Endothelial cell of umbilical vein (primary cell): ENCODE measurements around the gene SLC24A3. TPM values are rescaled to one million over a fixed set of nuclear protein-coding genes. Genes with fewer than 3 reads are reported as not detected.

ENCODE experiments used
- BruUV-seq: library from RNA; stranded (reverse); fragments of 400-500 nt; replicated peaks from 2 replicates; lab custom pipeline; 2021; lab: Mats Ljungman, UMichigan
- CTCF ChIA-PET: fragments of 300-600, 350-600 bp; sonication (Branson Sonifier 250); formaldehyde crosslinking; loops from one replicate; lab custom pipeline; 2021; ENCODE audit warnings: antibody characterized with exemption, inconsistent platforms; lab: Charles Lee
- POLR2A ChIA-PET: fragments of 300-600, 350-600 bp; sonication (Branson Sonifier 250); formaldehyde crosslinking; loops from one replicate; lab custom pipeline; 2021; ENCODE audit warnings: antibody characterized with exemption, inconsistent platforms; lab: Charles Lee
- DNase-seq: peaks from one replicate; pipeline ENCODE4 v3.0.0-alpha.2; 2011; ENCODE audit warnings: low read depth, low spot score
- FAIRE-seq: peaks from 2 replicates; lab custom pipeline; 2011; peaks lifted over from hg19 to GRCh38; lab: Jason Lieb, UNC
- H2AFZ ChIP-seq: 2 replicates; pipeline ENCODE4 v1.6.0; 2012; ENCODE audit warnings: low read depth, low read length, control low read depth, inconsistent platforms
- H3K27ac ChIP-seq: 2 replicates; pipeline ENCODE4 v1.5.1; 2011; ENCODE audit warnings: low read depth, mild to moderate bottlenecking, control low read depth, low read length, moderate library complexity; ENCODE audit not compliant: insufficient read depth
- H3K27me3 ChIP-seq, 2 experiments: 2 replicates each; pipeline versions ENCODE4 v1.6.0 to v1.6.1; 2011; ENCODE audit warnings: low read length in 2 of 2, mixed read lengths in 1 of 2; ENCODE audit not compliant: control insufficient read depth in 2 of 2, insufficient read depth in 2 of 2
- H3K36me3 ChIP-seq, 2 experiments: 2 replicates in 1 of 2; 3 replicates in 1 of 2; pipeline ENCODE4 v1.5.1; 2011; ENCODE audit warnings: low read length in 2 of 2, mild to moderate bottlenecking in 1 of 2, moderate library complexity in 1 of 2; ENCODE audit not compliant: control insufficient read depth in 2 of 2, insufficient read depth in 2 of 2; ENCODE audit errors: extremely low read depth in 1 of 2
- H3K4me1 ChIP-seq: 3 replicates; pipeline ENCODE4 v1.5.1; 2011; ENCODE audit warnings: mild to moderate bottlenecking, low read length; ENCODE audit not compliant: control insufficient read depth, insufficient read depth; ENCODE audit errors: extremely low read depth
- H3K4me2 ChIP-seq: 2 replicates; pipeline ENCODE4 v1.6.1; 2011; ENCODE audit warnings: low read length, control low read depth, mixed read lengths; ENCODE audit not compliant: insufficient read depth
- H3K4me3 ChIP-seq, 3 experiments: fragments of 200-600 bp in 1 of 3; sonication (generic), shearing (Covaris generic) in 1 of 3; replicated peaks in 1 of 3; 2 replicates each; pipeline ENCODE4 v1.5.1; 2011 to 2016; ENCODE audit warnings: control low read depth in 3 of 3, low read length in 3 of 3, mild to moderate bottlenecking in 2 of 3, inconsistent platforms in 1 of 3, low read depth in 1 of 3, moderate library complexity in 1 of 3; ENCODE audit not compliant: insufficient read depth in 1 of 3
- H3K79me2 ChIP-seq: 2 replicates; pipeline ENCODE4 v1.6.0; 2012; ENCODE audit warnings: low read length, inconsistent platforms; ENCODE audit not compliant: control insufficient read depth, insufficient read depth
- H3K9ac ChIP-seq: replicated peaks from 2 replicates; pipeline ENCODE3; 2011; ENCODE audit warnings: low read length, control low read depth; ENCODE audit not compliant: insufficient read depth; ENCODE audit errors: extremely low read depth
- H3K9me1 ChIP-seq: replicated peaks from 3 replicates; pipeline ENCODE4 v1.6.0; 2011; ENCODE audit warnings: mild to moderate bottlenecking, low read length; ENCODE audit not compliant: control insufficient read depth, insufficient read depth; ENCODE audit errors: extremely low read depth
- H3K9me3 ChIP-seq: replicated peaks from 2 replicates; pipeline ENCODE4 v1.5.1; 2012; ENCODE audit warnings: low read length, inconsistent platforms; ENCODE audit not compliant: control insufficient read depth, insufficient read depth
- H4K20me1 ChIP-seq: replicated peaks from 2 replicates; pipeline ENCODE3; 2011; ENCODE audit warnings: mild to moderate bottlenecking, low read length; ENCODE audit not compliant: control insufficient read depth, insufficient read depth; ENCODE audit errors: extremely low read depth
- EZH2 ChIP-seq: IDR thresholded peaks from 2 replicates; pipeline ENCODE4 v1.6.1; 2012; ENCODE audit warnings: borderline replicate concordance, low read depth, mild to moderate bottlenecking, moderate library complexity, low read length, inconsistent platforms; ENCODE audit not compliant: severe bottlenecking
- FOS ChIP-seq: IDR thresholded peaks from 2 replicates; pipeline ENCODE4 v1.6.1; 2011; ENCODE audit warnings: mild to moderate bottlenecking, low read length, moderate library complexity, borderline replicate concordance; ENCODE audit not compliant: insufficient read depth
- GATA2 ChIP-seq: IDR thresholded peaks from 2 replicates; pipeline ENCODE4 v1.7.0; 2011; ENCODE audit warnings: low read depth, mild to moderate bottlenecking, moderate library complexity, mixed read lengths, low read length; ENCODE audit not compliant: insufficient read length, insufficient read depth
- JUN ChIP-seq: IDR thresholded peaks from 2 replicates; pipeline ENCODE4 v1.6.1; 2011; ENCODE audit warnings: borderline replicate concordance, low read depth; ENCODE audit not compliant: insufficient read length, insufficient read depth
- MYC ChIP-seq: IDR thresholded peaks from one replicate; pipeline ENCODE4 v1.6.1; 2011; ENCODE audit warnings: mild to moderate bottlenecking, low read depth, low read length
- POLR2AphosphoS5 ChIP-seq: IDR thresholded peaks from 2 replicates; pipeline ENCODE4 v1.6.1; 2012; ENCODE audit warnings: low read depth, mild to moderate bottlenecking, control low read depth, low read length, moderate library complexity; ENCODE audit not compliant: insufficient read depth
- dilution Hi-C: fragments of 300-500 bp; cut with MboI; formaldehyde crosslinking; loops from one replicate; pipeline ENCODE4 v1.15.0; 2019; ENCODE audit warnings: low sequenced_read_pairs; ENCODE audit not compliant: extremely low pct_ligation_motif_present
- intact Hi-C: fragments of 100-400 bp; cut with micrococcal nuclease; formaldehyde crosslinking; loops from one replicate; pipeline ENCODE4 v1.10.0; 2022
- polyA plus RNA-seq, 4 experiments: library from polyadenylated mRNA; depleted of rRNA in 3 of 4; stranded (reverse) in 3 of 4; unstranded in 1 of 4; fragments of >200 nt; gene quantifications; 2 replicates each; pipeline versions ENCODE4 v1.2.1 to v1.2.3, GENCODE V29; 2011 to 2012; ENCODE audit warnings: missing spikeins in 1 of 4
- total RNA-seq: library from RNA; stranded (reverse); gene quantifications from 2 replicates; pipeline ENCODE4 v1.2.3, GENCODE V29; 2021
- TF ChIP-seq, protein P1 (sequence below): IDR thresholded peaks from 2 replicates; pipeline ENCODE4 v1.6.1; 2011; ENCODE audit not compliant: insufficient read depth, insufficient read length

Gene SLC24A3
- total and polyA plus RNA-seq, 2 donors (not counting 3 experiments of a cell fraction or from before 2014, with no cell fraction given): not detected

DNA sequence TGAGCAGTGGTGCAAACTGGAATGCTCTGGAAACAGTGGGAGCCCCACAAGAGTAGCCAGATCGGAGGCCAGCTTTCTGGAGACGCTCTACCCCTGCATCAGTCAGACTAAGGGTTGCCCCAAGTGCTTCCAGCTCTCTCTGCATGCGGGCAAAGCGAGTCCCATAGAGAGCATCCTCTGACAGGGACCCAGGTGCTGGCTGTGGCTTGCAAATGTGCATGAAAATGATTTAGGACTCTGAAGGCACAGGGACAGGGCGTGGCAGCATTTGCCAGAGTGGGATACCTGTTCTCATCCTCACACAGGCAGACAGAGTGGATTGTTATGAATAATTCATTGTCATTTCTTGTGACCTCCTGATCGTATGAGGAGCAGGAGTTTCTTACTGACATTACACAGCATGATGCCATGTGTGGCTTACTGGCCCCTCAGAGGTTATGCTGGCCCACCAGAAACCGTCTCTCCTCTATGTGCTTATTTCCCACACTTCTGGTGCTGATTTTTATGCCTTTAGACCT is 555.9 kb downstream of the SLC24A3 start:
- no peaks in the 10 kb centered on the region for H3K4me1 ChIP-seq
- H3K4me3 ChIP-seq: no peak overlapping the region
- no peaks in the 10 kb centered on the region for H4K20me1 ChIP-seq
- no peak overlapping the region for H3K9ac ChIP-seq
- dilution Hi-C loops (no loop called here), intact Hi-C loops (no loop called here)
- ChIA-PET CTCF (no interaction called here), POLR2A (no interaction called here)
- FAIRE-seq (no peak), DNase-seq (no peak)
- no peak overlapping the region for H3K4me2 ChIP-seq
- BruUV-seq: no TSS peak
- H3K36me3 ChIP-seq: no peaks in the 10 kb centered on the region
- no peaks in the 10 kb centered on the region for H3K9me1 ChIP-seq
- no peak overlapping the region for H3K27ac ChIP-seq
- H2AFZ ChIP-seq: no peak overlapping the region
- no peak for TF ChIP-seq FOS
- TF ChIP-seq JUN: no peak
- TF ChIP-seq MYC: no peak
- TF ChIP-seq, protein P1, sequence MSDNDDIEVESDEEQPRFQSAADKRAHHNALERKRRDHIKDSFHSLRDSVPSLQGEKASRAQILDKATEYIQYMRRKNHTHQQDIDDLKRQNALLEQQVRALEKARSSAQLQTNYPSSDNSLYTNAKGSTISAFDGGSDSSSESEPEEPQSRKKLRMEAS: no peak
- no peak for TF ChIP-seq GATA2
- TF ChIP-seq POLR2AphosphoS5: no peak
- no peaks in the 10 kb centered on the region for H3K9me3 ChIP-seq
- no peaks in the 10 kb centered on the region for H3K27me3 ChIP-seq
- no peaks in the 10 kb centered on the region for H3K79me2 ChIP-seq

DNA sequence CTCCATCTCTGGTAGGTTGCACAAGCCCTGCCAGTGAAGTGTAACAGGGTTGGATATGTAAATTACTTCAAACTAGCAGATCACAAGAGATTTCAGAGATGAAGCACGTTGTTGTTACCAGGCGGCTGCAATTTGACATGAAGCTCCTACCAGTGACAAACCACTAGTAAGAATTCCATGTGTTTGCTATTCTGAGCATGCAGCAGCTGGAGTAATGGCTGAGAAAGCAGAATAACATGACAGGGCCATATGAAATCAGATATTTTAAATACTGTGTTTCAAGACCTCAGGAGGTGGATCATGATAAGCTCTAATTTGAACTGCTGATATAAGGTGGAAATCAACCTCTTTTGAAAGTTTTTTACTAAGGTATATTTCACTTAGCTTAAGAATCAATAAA is 557.1 kb downstream of the SLC24A3 start:
- Histone ChIP-seq H3K9ac (no peak overlapping the region), H3K4me2 (no peak overlapping the region), H3K4me3 (no peak overlapping the region), H3K36me3 (no peaks in the 10 kb centered on the region), H3K4me1 (peaks cover 3% of the 10 kb centered on the region), H4K20me1 (no peaks in the 10 kb centered on the region), H2AFZ (no peak overlapping the region), H3K79me2 (no peaks in the 10 kb centered on the region), H3K9me1 (no peaks in the 10 kb centered on the region), H3K27me3 (no peaks in the 10 kb centered on the region), H3K9me3 (no peaks in the 10 kb centered on the region), H3K27ac (no peak overlapping the region)
- BruUV-seq: no TSS peak
- ChIA-PET POLR2A (no interaction called here), CTCF (interaction anchor here (0.7 to 2.4 kb wide), 5 partner anchors 11 to 107 kb away, joined by 3 to 13 read pairs (median 6); no protein-coding TSS in a partner anchor)
- dilution Hi-C loops (no loop called here), intact Hi-C loops (no loop called here)
- FAIRE-seq (no peak), DNase-seq (no peak)
- no peak for TF ChIP-seq MYC
- TF ChIP-seq JUN: no peak
- no peak for TF ChIP-seq POLR2AphosphoS5
- TF ChIP-seq GATA2: no peak
- TF ChIP-seq, protein P1: no peak
- TF ChIP-seq EZH2: no peak
